ENCODE measurements around the gene IL3. TPM values are rescaled to one million over a fixed set of nuclear protein-coding genes. Genes with fewer than 3 reads are reported as not detected.

IL3 gene
- total and polyA plus RNA-seq, 2 donors (not counting 1 experiment from before 2014, with no cell fraction given) = not detected

GRCh38 chr5:132103969-132104391, 43.5 kb downstream of the IL3 start:
- ChIA-PET CTCF (interaction anchor here (1.6 to 1.9 kb wide), 2 partner anchors 13 to 134 kb away, joined by 3 to 6 read pairs; no protein-coding TSS in a partner anchor), POLR2A (no interaction called here)
- peaks cover 55 to 60% of the 10 kb centered on the region in 2 donors for H3K4me1 ChIP-seq (ENCODE audit: control insufficient read depth in 2 of 2, insufficient read depth in 2 of 2, low read length in 2 of 2)
- H3K4me2 ChIP-seq (replicated peaks; ENCODE audit: low read depth, low read length, poor library complexity, severe bottlenecking) = peak overlapping the region; percentile 74
- intact Hi-C loops (cut with micrococcal nuclease) = loop anchor here (2.0 kb wide), 1 partner anchor 39 kb away; no protein-coding TSS in a partner anchor
- H3K36me3 ChIP-seq (replicated peaks in 1 of 2; ENCODE audit: control extremely low read depth in 1 of 2, control insufficient read depth in 1 of 2, extremely low read depth in 1 of 2, insufficient read depth in 2 of 2, low read length in 1 of 2) = no peaks in the 10 kb centered on the region
- H3K27ac ChIP-seq (ENCODE audit: low read length in 2 of 2) = peak overlapping the region in 1 of 2 donors; percentile 51
- no peak for DNase-seq
- WGBS (ENCODE audit: insufficient coverage) = 8% methylated on average over 6 of the region's 6 CpGs
- H2AFZ ChIP-seq (ENCODE audit: insufficient read depth, low read depth, low read length, poor library complexity, severe bottlenecking) = peak overlapping the region; percentile 53
- H3K4me3 Mint-ChIP-seq = peak overlapping the region; percentile 63
- no peaks in the 10 kb centered on the region for H3K79me2 ChIP-seq (ENCODE audit: control insufficient read depth, insufficient read depth, low read length)
- no peaks in the 10 kb centered on the region for H3K27me3 ChIP-seq (replicated peaks in 1 of 4; ENCODE audit: control extremely low read depth in 1 of 4, control insufficient read depth in 3 of 4, insufficient read depth in 4 of 4, low read length in 3 of 4)
- H3K4me3 ChIP-seq (ENCODE audit: control extremely low read depth in 1 of 5, extremely low read depth in 1 of 5, insufficient read depth in 1 of 5, low read depth in 2 of 5, low read length in 4 of 5) = no peak overlapping the region
- H3K9me3 ChIP-seq (ENCODE audit: control extremely low read depth in 1 of 3, control insufficient read depth in 2 of 3, insufficient read depth in 1 of 3, low read length in 2 of 3) = no peaks in the 10 kb centered on the region
- no peaks in the 10 kb centered on the region for H3K27me3 Mint-ChIP-seq
- H3K9me3 Mint-ChIP-seq (ENCODE audit: insufficient read depth) = no peaks in the 10 kb centered on the region
- peak; percentile 28 for ATAC-seq (ENCODE audit: low read depth)
- H4K20me1 ChIP-seq (ENCODE audit: control insufficient read depth, insufficient read depth, low read length, poor library complexity, severe bottlenecking) = no peaks in the 10 kb centered on the region
- H3K27ac Mint-ChIP-seq = peak overlapping the region; percentile 39
- TF ChIP-seq CTCF (IDR thresholded peaks at IDR 0.05) (no peak), EZH2 (IDR thresholded peaks at IDR 0.05; ENCODE audit: borderline replicate concordance, insufficient read depth, low read depth, low read length, poor library complexity, severe bottlenecking) (no peak)
- H3K9ac ChIP-seq (ENCODE audit: low read length) = no peak overlapping the region
- H3K4me1 Mint-ChIP-seq = peaks cover 75% of the 10 kb centered on the region

GRCh38 chr5:132104556-132104955, 44.1 kb downstream of the IL3 start:
- Mint-ChIP-seq H3K9me3 (ENCODE audit: insufficient read depth) (no peaks in the 10 kb centered on the region), H3K4me1 (peaks cover 69% of the 10 kb centered on the region), H3K27me3 (no peaks in the 10 kb centered on the region), H3K27ac (peak overlapping the region; percentile 0), H3K4me3 (no peak overlapping the region)
- DNase-seq = no peak
- H3K36me3 ChIP-seq (replicated peaks in 1 of 2; ENCODE audit: control extremely low read depth in 1 of 2, control insufficient read depth in 1 of 2, extremely low read depth in 1 of 2, insufficient read depth in 2 of 2, low read length in 1 of 2) = no peaks in the 10 kb centered on the region
- intact Hi-C loops (cut with micrococcal nuclease) = no loop called here
- ChIA-PET POLR2A (no interaction called here), CTCF (interaction anchor here (0.7 to 1.9 kb wide), 4 partner anchors 12 to 134 kb away, joined by 3 to 6 read pairs (median 4); no protein-coding TSS in a partner anchor)
- H3K9me3 ChIP-seq (ENCODE audit: control extremely low read depth in 1 of 3, control insufficient read depth in 2 of 3, insufficient read depth in 1 of 3, low read length in 2 of 3) = no peaks in the 10 kb centered on the region
- peaks cover 50 to 55% of the 10 kb centered on the region in 2 donors for H3K4me1 ChIP-seq (ENCODE audit: control insufficient read depth in 2 of 2, insufficient read depth in 2 of 2, low read length in 2 of 2)
- no peaks in the 10 kb centered on the region for H3K79me2 ChIP-seq (ENCODE audit: control insufficient read depth, insufficient read depth, low read length)
- H3K4me2 ChIP-seq (replicated peaks; ENCODE audit: low read depth, low read length, poor library complexity, severe bottlenecking) = peak overlapping the region; percentile 74
- no peak overlapping the region for H3K27ac ChIP-seq (ENCODE audit: low read length in 2 of 2)
- H2AFZ ChIP-seq (ENCODE audit: insufficient read depth, low read depth, low read length, poor library complexity, severe bottlenecking) = no peak overlapping the region
- no peak for ATAC-seq (ENCODE audit: low read depth)
- H3K27me3 ChIP-seq (replicated peaks in 1 of 4; ENCODE audit: control extremely low read depth in 1 of 4, control insufficient read depth in 3 of 4, insufficient read depth in 4 of 4, low read length in 3 of 4) = no peaks in the 10 kb centered on the region
- H4K20me1 ChIP-seq (ENCODE audit: control insufficient read depth, insufficient read depth, low read length, poor library complexity, severe bottlenecking) = no peaks in the 10 kb centered on the region
- H3K4me3 ChIP-seq (ENCODE audit: control extremely low read depth in 1 of 5, extremely low read depth in 1 of 5, insufficient read depth in 1 of 5, low read depth in 2 of 5, low read length in 4 of 5) = no peak overlapping the region
- H3K9ac ChIP-seq (ENCODE audit: low read length) = no peak overlapping the region
- no peak for TF ChIP-seq CTCF (IDR thresholded peaks at IDR 0.05)
- TF ChIP-seq EZH2 (IDR thresholded peaks at IDR 0.05; ENCODE audit: borderline replicate concordance, insufficient read depth, low read depth, low read length, poor library complexity, severe bottlenecking) = no peak

Measured in B cell (primary cell).